Neuron (in vitro differentiated cells): ENCODE measurements around the gene STXBP2.

Experiments
- H2AFZ ChIP-seq: one replicate; pipeline ENCODE4 v1.6.1; 2013; ENCODE audit warnings: low read depth, mild to moderate bottlenecking, inconsistent platforms, low read length, moderate library complexity
- H3K27me3 ChIP-seq: one replicate; pipeline ENCODE4 v1.6.1; 2013; ENCODE audit warnings: low read length; ENCODE audit not compliant: insufficient read depth
- H3K36me3 ChIP-seq: one replicate; pipeline ENCODE4 v1.6.1; 2013; ENCODE audit warnings: low read length; ENCODE audit not compliant: insufficient read depth
- H3K4me1 ChIP-seq: one replicate; pipeline ENCODE4 v1.6.1; 2013; ENCODE audit warnings: low read length; ENCODE audit not compliant: insufficient read depth
- H3K4me3 ChIP-seq: 2 replicates; pipeline ENCODE4 v1.5.1; 2013; ENCODE audit warnings: mild to moderate bottlenecking, low read length, moderate library complexity
- H3K9me3 ChIP-seq: one replicate; pipeline ENCODE4 v1.6.1; 2013; ENCODE audit warnings: low read length

STXBP2 gene

DNA sequence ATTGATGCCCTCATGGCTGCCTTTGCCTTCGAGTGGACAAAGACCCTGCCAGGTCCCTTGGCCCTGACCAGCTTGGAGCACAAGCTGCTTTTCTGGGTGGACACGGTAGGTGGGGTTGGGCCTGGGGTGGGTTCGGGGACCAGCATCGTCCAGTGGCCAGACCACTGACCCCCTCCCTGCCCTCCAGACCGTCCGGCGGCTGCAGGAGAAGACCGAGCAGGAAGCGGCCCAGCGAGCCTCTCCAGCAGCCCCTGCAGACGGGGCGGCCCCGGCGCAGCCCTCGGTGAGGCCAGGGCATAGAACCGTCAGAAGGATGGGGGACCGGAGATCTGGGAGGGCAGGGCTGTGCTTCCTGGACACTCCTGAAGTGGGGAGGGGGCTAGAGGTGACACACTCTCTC is 30.6 kb upstream of the STXBP2 start:
- H3K9me3 ChIP-seq, result no peaks in the 10 kb centered on the region
- H3K27me3 ChIP-seq, result no peaks in the 10 kb centered on the region
- no peaks in the 10 kb centered on the region for H3K4me1 ChIP-seq
- H3K36me3 ChIP-seq, result peaks cover 18% of the 10 kb centered on the region
- no peak overlapping the region for H2AFZ ChIP-seq
- H3K4me3 ChIP-seq, result no peak overlapping the region

DNA sequence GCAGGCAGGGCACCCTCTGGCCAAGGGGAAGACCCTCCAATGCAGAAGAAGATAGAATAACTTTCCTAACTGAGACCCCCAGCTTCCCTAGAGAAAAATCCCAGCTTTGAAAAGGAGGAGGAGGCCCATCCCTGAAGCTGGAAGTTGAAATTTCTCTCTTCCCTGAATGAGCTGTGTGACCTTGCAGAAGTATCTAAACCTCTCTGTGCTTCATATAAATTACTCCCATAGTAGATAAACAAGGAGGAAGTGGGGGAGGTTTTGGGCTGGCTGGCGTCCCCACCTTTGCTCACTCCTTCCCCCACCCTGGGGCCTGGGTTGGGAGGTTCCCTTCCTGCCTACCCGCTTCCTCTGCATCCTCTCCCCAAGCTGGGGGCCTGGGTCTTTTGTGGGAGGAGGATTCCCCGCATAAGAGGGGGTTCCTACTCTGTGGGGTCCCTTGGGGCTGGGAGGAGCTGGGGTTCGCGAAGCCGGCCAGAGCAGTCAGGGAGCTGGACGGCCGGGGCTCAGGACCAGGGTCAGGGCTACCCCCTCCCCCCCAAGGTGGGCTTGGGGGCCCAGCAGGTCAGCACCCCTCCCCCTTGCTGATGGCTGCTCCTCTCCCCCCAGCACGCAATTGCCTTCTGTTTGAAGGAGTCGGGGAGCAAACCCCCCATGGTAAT is 29.6 kb upstream of the STXBP2 start:
- Histone ChIP-seq H3K9me3 (no peaks in the 10 kb centered on the region), H3K27me3 (no peaks in the 10 kb centered on the region), H3K36me3 (peaks cover 25% of the 10 kb centered on the region), H2AFZ (no peak overlapping the region), H3K4me1 (no peaks in the 10 kb centered on the region), H3K4me3 (no peak overlapping the region)

DNA sequence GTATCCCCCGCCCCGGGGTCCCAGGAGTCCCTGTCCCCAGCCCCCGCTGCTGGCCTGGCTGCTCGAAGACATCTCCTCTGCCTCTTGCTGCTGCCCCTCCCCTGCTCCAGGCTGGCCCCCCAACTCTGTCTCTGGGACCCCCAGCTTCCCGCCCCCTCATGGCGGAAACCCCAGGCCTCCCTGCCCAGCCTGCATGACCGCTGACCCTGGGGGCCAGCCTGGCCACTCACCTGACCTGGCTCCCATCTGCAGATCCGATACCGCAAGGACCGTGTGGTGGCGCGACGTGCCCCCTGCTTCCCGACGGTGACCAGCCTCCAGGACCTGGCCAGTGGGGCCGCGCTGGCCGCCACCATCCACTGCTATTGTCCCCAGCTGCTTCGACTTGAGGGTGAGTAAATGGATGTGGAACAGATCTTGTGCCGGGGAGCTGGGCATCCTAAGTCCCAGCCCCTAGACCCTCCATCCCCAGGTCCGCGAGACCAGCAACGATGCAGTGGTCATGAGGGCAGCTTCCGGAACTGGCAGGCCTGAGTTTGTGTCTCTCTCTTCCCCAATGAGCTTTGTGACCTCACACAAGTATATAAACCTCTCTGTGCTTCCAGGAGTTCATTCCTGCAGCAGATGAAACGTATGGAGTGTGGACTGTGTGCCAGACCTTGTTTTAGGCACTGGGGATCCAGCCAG is 28.9 kb upstream of the STXBP2 start:
- H3K9me3 ChIP-seq, result no peaks in the 10 kb centered on the region
- peaks cover 26% of the 10 kb centered on the region for H3K36me3 ChIP-seq
- no peak overlapping the region for H3K4me3 ChIP-seq

DNA sequence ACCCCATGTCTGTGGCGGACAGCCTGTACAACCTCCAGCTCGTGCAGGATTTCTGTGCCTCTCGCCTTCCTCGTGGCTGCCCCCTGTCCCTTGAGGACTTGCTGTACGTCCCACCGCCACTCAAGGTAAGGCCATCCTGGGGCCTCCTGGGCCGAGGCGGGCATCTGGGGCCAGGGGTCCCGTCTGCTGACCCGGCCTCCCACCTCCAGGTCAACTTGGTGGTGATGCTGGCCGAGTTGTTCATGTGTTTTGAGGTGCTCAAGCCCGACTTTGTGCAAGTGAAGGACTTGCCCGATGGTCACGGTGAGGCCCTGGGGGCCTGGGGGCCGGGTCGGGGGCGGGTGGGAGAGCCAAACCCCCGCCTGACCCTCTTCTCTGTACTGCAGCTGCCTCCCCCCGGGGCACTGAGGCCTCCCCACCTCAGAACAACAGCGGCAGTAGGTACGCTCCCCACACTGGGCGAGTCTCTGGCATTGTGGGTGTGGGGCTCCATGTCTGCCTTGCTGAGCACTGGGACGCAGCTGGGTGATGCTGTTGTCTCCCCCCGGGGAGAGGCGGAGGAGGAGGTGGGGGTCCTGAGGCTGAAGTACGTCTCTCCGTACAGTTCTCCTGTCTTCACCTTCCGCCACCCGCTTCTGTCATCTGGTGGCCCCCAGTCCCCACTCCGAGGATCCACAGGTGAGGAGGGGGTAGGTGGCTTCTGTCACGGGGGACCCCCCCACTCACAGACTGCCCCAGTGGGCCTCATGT is 26.2 kb upstream of the STXBP2 start:
- Histone ChIP-seq H2AFZ (no peak overlapping the region), H3K9me3 (no peaks in the 10 kb centered on the region), H3K27me3 (no peaks in the 10 kb centered on the region), H3K4me3 (no peak overlapping the region), H3K4me1 (no peaks in the 10 kb centered on the region), H3K36me3 (peaks cover 26% of the 10 kb centered on the region)

More for the DNA sequence above, 28.9 kb upstream of the STXBP2 start:
- Histone ChIP-seq H3K4me1 (no peaks in the 10 kb centered on the region), H3K27me3 (no peaks in the 10 kb centered on the region), H2AFZ (no peak overlapping the region)

DNA sequence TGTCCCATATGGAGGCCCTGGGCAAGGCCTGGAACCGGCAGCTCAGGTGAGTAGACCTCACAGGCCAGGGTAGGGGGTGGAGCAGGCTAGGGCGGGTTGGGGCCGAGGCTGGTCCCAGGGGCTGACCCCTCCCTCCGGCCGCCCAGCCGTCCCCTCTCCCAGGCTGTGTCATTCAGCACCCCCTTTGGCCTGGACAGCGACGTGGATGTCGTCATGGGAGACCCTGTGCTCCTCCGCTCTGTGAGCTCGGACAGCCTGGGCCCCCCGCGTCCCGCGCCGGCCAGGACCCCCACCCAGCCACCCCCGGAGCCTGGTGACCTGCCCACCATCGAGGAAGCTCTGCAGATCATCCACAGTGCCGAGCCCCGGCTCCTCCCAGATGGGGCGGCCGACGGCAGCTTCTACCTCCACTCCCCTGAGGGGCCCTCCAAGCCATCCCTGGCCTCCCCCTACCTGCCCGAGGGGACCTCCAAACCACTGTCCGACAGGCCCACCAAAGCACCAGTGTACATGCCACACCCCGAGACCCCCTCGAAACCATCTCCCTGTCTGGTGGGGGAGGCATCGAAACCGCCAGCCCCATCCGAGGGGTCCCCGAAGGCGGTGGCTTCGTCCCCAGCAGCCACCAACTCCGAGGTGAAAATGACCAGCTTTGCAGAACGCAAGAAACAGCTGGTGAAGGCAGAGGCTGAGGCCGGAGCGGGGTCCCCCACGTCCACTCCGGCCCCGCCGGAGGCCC is 25.2 kb upstream of the STXBP2 start:
- H3K4me1 ChIP-seq, result no peaks in the 10 kb centered on the region
- H3K36me3 ChIP-seq, result peaks cover 31% of the 10 kb centered on the region
- H3K27me3 ChIP-seq, result no peaks in the 10 kb centered on the region
- H3K4me3 ChIP-seq, result no peak overlapping the region
- no peaks in the 10 kb centered on the region for H3K9me3 ChIP-seq
- no peak overlapping the region for H2AFZ ChIP-seq

DNA sequence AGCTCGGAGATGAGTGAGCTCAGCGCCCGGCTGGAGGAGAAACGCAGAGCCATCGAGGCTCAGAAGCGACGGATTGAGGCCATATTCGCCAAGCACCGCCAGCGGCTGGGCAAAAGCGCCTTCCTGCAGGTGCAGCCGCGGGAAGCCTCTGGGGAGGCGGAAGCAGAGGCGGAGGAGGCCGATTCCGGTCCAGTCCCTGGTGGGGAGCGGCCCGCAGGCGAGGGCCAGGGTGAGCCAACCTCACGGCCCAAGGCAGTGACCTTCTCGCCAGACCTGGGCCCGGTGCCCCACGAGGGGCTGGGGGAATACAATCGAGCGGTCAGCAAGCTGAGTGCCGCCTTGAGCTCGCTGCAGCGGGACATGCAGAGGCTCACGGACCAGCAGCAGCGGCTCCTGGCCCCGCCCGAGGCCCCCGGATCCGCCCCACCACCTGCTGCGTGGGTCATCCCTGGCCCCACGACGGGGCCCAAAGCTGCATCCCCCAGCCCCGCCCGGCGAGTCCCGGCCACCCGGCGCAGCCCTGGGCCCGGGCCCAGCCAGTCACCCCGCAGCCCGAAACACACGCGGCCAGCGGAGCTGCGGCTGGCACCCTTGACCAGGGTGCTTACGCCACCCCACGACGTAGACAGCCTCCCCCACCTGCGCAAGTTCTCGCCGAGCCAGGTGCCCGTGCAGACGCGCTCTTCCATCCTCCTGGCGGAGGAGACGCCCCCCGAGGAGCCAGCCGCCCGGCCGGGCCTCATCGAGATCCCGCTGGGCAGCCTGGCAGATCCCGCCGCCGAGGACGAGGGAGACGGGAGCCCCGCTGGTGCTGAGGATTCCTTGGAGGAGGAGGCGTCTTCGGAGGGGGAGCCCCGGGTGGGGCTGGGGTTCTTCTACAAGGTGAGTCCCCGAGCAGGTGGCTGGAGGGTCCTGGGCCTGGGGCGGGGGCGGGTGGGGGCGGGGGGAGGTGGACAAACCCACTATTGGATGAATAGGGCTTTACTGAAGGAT is 24.3 kb upstream of the STXBP2 start:
- no peaks in the 10 kb centered on the region for H3K4me1 ChIP-seq
- peaks cover 34% of the 10 kb centered on the region for H3K36me3 ChIP-seq
- H3K9me3 ChIP-seq, result no peaks in the 10 kb centered on the region
- H3K27me3 ChIP-seq, result no peaks in the 10 kb centered on the region
- H3K4me3 ChIP-seq, result no peak overlapping the region
- no peak overlapping the region for H2AFZ ChIP-seq

DNA sequence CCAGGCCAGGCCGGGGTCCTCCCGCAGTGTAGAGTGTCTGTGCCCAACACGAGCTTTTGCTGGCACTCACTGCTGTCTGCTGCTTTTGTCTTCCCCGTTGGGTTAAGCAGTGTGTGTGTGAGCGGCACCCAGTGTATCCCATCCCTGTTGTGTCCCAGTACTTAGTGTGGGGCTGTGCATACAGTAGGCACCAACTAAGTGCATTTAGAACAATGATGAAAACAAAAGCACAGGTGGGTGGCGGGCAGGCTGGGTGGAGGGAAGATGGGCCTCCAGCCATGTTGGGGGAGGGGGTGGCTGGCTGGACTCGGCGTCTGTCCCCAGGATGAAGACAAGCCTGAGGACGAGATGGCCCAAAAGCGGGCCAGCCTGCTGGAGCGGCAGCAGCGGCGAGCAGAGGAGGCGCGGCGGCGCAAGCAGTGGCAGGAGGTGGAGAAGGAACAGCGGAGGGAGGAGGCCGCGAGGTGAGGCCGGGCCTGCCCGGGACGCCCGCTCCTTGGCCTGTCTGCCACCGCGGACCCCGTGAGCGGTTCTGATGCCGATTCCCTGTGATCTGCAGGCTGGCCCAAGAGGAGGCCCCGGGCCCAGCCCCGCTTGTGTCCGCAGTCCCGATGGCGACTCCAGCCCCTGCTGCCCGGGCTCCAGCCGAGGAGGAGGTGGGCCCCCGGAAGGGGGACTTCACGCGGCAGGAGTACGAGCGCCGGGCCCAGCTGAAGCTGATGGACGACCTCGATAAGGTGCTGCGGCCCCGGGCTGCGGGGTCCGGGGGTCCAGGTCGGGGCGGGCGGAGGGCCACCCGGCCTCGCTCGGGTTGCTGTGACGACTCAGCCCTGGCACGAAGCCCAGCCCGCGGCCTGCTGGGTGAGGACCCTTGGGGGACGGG is 21.8 kb upstream of the STXBP2 start:
- Histone ChIP-seq H2AFZ (no peak overlapping the region), H3K36me3 (peaks cover 40% of the 10 kb centered on the region), H3K9me3 (no peaks in the 10 kb centered on the region), H3K4me1 (no peaks in the 10 kb centered on the region), H3K27me3 (no peaks in the 10 kb centered on the region), H3K4me3 (no peak overlapping the region)

DNA sequence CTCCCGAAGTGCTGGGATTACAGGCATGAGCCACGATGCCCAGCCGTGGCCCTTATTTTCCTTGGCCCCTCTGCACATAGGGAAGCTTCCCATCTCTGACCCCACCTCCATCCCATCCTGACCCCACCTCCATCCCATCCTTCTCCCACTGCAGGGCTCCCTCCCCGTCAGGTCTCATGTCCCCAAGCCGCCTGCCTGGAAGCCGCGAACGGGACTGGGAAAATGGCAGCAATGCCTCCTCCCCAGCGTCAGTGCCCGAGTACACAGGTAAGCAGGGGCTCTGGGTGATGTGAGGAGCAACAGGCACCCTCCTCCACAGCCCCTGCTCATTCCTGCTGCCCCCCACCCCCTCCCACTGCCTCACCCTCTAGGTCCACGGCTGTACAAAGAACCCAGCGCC is 19.7 kb upstream of the STXBP2 start:
- Histone ChIP-seq H3K27me3 (no peaks in the 10 kb centered on the region), H3K9me3 (no peaks in the 10 kb centered on the region), H3K36me3 (peaks cover 40% of the 10 kb centered on the region), H2AFZ (no peak overlapping the region), H3K4me1 (no peaks in the 10 kb centered on the region), H3K4me3 (no peak overlapping the region)

DNA sequence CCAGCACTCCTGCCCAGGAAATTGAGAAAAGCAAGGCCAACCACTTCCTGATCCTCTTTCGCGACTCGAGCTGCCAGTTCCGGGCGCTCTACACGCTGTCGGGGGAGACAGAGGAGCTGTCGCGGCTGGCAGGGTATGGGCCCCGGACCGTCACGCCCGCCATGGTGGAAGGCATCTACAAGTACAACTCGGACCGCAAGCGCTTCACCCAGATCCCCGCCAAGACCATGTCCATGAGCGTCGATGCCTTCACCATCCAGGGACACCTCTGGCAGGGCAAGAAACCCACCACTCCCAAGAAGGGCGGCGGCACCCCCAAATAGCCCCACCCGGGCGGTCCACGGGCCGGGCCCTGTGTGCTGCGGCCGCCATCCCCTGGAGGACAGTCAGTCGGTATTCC is 19.2 kb upstream of the STXBP2 start:
- Histone ChIP-seq H3K9me3 (no peaks in the 10 kb centered on the region), H3K4me1 (no peaks in the 10 kb centered on the region), H2AFZ (no peak overlapping the region), H3K4me3 (no peak overlapping the region), H3K36me3 (peaks cover 43% of the 10 kb centered on the region), H3K27me3 (no peaks in the 10 kb centered on the region)

DNA sequence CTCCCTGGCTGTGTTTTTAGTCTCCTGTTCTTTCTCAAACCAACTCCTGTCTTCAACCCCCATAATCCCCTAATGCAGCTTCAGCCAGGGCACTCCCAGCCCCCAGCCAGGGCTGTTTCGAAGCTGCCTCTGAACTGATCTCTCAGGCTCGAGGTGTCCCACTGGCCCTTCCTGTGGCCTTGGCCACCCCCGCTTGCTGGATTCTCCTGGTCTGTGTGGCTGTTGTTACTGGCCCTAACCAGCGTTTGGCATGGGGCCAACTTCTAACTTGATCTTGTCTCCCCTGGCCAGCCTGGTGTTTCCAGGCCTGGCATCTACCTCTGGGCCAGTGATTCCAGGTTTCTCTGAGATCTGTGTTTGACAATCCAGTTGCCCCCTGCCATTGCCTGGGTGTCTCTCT is 18.6 kb upstream of the STXBP2 start:
- Histone ChIP-seq H3K4me3 (no peak overlapping the region), H3K27me3 (no peaks in the 10 kb centered on the region), H3K36me3 (peaks cover 48% of the 10 kb centered on the region), H2AFZ (no peak overlapping the region), H3K9me3 (no peaks in the 10 kb centered on the region), H3K4me1 (no peaks in the 10 kb centered on the region)

DNA sequence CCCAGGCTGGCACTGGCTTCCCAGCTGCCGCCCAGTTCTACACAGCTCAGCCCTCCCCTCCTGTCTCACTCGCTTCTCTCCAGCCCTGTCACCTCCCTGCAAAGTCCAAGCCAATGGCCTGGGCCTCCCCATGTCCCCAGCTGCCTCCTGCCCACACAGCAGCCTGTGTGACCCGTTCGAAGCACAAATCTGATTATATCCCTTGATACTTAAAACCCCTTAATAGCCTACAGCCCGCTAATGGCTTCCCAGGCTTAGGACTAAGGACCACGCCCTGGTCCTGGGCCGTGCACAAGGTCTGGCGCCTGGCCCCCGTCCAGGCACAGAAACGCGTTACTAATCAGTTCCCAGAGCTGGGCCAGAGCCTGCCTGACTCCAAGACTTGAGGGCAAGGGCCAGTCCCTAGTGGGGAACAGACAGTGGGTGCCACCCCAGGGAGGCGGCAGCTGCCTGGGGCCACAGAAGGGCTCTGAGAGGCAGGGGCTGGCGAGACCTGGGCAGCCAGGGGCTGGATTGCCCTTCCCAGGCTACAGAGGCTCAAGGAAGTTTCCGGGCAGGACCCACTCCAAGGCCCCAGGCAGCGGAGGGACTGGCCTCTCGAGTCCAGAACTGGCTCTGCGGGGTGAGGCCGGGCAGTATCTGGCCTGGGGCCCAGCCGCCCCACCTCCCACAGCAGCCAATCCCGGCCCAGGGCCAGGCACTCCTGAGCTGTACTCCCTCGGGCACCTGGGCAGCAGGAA is 18.0 kb upstream of the STXBP2 start:
- Histone ChIP-seq H3K4me1 (no peaks in the 10 kb centered on the region), H3K27me3 (no peaks in the 10 kb centered on the region), H2AFZ (no peak overlapping the region), H3K4me3 (no peak overlapping the region), H3K9me3 (no peaks in the 10 kb centered on the region), H3K36me3 (peaks cover 53% of the 10 kb centered on the region)
